ENCODE results near the gene PAX5.

The PAX5 gene

GRCh38 chr9:36866840-36867239 lies 167.2 kb downstream of the PAX5 start:
- Histone ChIP-seq H3K27me3 (ENCODE audit: control insufficient read depth, insufficient read depth, low read length) (no peaks in the 10 kb centered on the region), H3K4me1 (ENCODE audit: control insufficient read depth, insufficient read depth, low read length) (no peaks in the 10 kb centered on the region), H3K4me3 (ENCODE audit: low read length) (no peak overlapping the region), H3K27ac (ENCODE audit: low read depth, low read length) (no peak overlapping the region), H3K9ac (ENCODE audit: low read length) (no peak overlapping the region), H3K36me3 (ENCODE audit: control insufficient read depth, insufficient read depth, low read length) (no peaks in the 10 kb centered on the region)

DNA sequence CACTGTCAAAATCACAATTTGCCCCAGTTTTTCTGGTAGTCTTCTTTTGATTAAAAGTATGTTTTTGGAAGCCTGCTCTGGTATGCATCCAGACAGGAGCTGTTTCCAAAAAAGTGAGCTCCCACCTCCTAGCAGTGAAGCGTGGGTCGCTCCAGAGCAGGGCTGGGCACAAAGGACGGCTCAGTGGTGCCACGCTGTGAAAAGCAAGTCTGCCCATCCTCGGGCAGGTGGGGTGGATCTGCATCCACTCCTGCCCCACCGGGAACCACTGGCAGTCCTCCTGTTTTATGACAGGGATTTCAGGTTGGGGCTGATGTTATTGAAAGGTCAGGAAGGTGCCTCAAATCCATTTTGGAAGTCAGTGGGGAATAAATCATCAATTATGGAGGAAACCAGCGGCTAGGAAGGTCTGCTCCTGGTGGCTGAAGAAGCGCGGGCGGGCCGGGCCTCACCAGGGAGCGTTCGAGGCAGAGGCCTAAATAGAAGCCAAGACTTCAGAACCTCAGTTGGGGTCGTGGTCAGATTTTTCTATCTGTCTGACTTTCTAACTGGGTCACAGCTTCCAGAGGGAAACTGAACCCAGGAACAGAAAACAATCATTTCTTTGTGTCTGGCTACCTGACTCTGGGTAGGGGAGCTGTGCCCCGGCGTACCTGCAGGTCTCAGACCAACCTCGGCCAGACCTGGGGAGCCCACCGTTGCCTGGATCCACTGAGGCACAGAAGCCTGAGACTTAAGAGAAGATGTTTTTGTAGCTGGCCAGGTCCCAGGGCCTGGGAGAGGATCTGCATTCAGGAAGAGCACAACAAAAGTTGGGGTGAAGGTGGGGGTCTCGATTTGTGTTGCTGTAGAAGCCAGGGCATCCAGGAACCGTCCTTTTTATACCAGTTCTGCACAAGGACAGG lies 168.1 kb downstream of the PAX5 start:
- Histone ChIP-seq H3K4me1 (ENCODE audit: control insufficient read depth, insufficient read depth, low read length) (no peaks in the 10 kb centered on the region), H3K27me3 (ENCODE audit: control insufficient read depth, insufficient read depth, low read length) (no peaks in the 10 kb centered on the region), H3K4me3 (ENCODE audit: low read length) (no peak overlapping the region)

DNA sequence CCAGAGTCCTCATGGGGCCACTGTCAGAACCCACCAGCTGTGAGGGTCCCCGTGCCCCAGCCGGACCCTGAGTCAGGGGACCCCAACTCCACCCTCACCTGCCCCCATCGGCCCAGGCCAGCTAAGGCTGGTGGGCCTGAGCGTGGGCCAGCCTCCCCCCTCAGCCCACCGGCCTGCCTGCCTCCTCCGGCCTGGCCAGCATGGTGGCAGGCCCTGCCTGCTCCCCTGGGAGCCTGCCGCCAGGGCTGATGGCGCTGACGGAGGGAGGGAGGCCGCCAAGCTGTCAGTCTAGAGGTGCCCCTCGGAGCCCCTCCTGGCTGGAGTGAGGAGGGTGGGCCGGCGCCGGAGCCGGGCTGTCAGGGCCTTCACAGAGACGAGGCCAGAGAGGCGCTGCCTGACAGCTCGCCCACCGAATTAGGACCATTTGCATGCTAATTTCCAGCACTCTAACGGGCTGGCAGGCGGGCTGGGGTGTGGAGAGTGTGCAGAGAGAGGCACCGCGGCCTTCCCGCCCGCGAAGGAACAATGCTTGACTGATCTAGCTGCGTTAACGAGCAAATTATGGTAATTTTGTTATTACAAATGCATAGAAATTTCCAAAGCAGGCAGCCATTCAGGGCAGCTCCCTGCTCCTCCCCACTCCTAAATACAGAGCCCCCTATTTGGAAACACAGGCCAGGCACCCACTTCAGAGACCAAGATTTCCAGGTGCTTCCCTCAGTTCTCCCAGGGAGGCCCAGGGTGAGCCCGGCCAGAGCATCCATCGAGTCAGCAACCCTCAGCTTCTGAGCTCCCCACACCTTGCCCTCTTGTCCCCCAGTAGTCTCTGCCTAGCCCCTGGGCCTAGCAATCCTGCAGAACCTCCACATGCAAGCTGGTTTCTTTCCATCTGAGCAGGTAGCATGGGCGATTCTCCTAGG lies 169.3 kb downstream of the PAX5 start:
- H3K9ac ChIP-seq (ENCODE audit: low read length), result no peak overlapping the region
- no peaks in the 10 kb centered on the region for H3K4me1 ChIP-seq (ENCODE audit: control insufficient read depth, insufficient read depth, low read length)
- H3K36me3 ChIP-seq (ENCODE audit: control insufficient read depth, insufficient read depth, low read length), result no peaks in the 10 kb centered on the region
- no peak overlapping the region for H3K27ac ChIP-seq (ENCODE audit: low read depth, low read length)
- no peaks in the 10 kb centered on the region for H3K27me3 ChIP-seq (ENCODE audit: control insufficient read depth, insufficient read depth, low read length)
- H3K4me3 ChIP-seq (ENCODE audit: low read length), result no peak overlapping the region

More for the DNA sequence above, 168.1 kb downstream of the PAX5 start:
- Histone ChIP-seq H3K27ac (ENCODE audit: low read depth, low read length) (no peak overlapping the region), H3K9ac (ENCODE audit: low read length) (no peak overlapping the region), H3K36me3 (ENCODE audit: control insufficient read depth, insufficient read depth, low read length) (no peaks in the 10 kb centered on the region)

GRCh38 chr9:36862206-36863145 lies 171.6 kb downstream of the PAX5 start:
- H3K27me3 ChIP-seq (ENCODE audit: control insufficient read depth, insufficient read depth, low read length), result no peaks in the 10 kb centered on the region
- H3K36me3 ChIP-seq (ENCODE audit: control insufficient read depth, insufficient read depth, low read length), result no peaks in the 10 kb centered on the region
- no peak overlapping the region for H3K9ac ChIP-seq (ENCODE audit: low read length)
- no peak overlapping the region for H3K27ac ChIP-seq (ENCODE audit: low read depth, low read length)
- no peaks in the 10 kb centered on the region for H3K4me1 ChIP-seq (ENCODE audit: control insufficient read depth, insufficient read depth, low read length)
- no peak overlapping the region for H3K4me3 ChIP-seq (ENCODE audit: low read length)

DNA sequence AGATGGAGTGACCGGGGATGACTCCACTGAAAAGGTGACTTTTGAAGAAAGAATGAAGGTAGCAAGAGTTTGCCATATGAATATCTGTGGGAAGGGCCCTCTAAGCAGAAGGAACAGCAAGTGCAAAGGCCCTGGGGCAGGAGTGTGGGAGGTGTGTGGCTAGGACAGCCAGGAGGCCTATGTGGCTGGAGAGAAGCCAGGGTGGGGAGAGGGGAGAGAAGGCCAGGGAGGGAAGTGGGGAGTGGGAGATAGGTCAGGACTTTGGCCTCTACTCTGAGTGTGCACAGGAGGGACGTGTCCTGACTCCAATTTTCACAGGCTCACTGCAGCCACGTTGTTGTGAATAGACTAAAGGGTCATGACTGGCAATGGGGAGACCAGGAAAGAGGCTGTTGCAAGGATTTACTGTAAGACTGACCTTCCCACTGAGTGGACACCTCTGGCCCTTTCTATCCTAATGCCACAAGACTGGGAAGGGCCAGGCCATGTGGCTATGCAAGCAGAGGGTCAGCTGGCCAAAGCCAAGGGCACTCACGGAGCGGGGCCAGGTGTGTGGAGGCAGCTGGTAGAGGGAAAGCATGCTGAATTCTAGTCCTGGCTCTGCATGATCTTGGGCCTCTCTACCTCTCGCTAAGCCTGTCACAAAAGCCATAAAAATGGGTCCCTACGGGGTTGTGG lies 172.4 kb downstream of the PAX5 start:
- H3K4me1 ChIP-seq (ENCODE audit: control insufficient read depth, insufficient read depth, low read length), result no peaks in the 10 kb centered on the region
- H3K27me3 ChIP-seq (ENCODE audit: control insufficient read depth, insufficient read depth, low read length), result no peaks in the 10 kb centered on the region
- no peaks in the 10 kb centered on the region for H3K36me3 ChIP-seq (ENCODE audit: control insufficient read depth, insufficient read depth, low read length)
- H3K27ac ChIP-seq (ENCODE audit: low read depth, low read length), result no peak overlapping the region
- H3K4me3 ChIP-seq (ENCODE audit: low read length), result no peak overlapping the region
- H3K9ac ChIP-seq (ENCODE audit: low read length), result no peak overlapping the region

- no peaks in the 10 kb centered on the region for H3K36me3 ChIP-seq (ENCODE audit: control insufficient read depth, insufficient read depth, low read length)
- H3K27ac ChIP-seq (ENCODE audit: low read depth, low read length), result no peak overlapping the region
- H3K27me3 ChIP-seq (ENCODE audit: control insufficient read depth, insufficient read depth, low read length), result no peaks in the 10 kb centered on the region
- H3K4me1 ChIP-seq (ENCODE audit: control insufficient read depth, insufficient read depth, low read length), result no peaks in the 10 kb centered on the region
- no peak overlapping the region for H3K4me3 ChIP-seq (ENCODE audit: low read length)
- no peak overlapping the region for H3K9ac ChIP-seq (ENCODE audit: low read length)
Observed at GRCh38 chr9:36858805-36859375, 175.2 kb downstream of the PAX5 start.

DNA sequence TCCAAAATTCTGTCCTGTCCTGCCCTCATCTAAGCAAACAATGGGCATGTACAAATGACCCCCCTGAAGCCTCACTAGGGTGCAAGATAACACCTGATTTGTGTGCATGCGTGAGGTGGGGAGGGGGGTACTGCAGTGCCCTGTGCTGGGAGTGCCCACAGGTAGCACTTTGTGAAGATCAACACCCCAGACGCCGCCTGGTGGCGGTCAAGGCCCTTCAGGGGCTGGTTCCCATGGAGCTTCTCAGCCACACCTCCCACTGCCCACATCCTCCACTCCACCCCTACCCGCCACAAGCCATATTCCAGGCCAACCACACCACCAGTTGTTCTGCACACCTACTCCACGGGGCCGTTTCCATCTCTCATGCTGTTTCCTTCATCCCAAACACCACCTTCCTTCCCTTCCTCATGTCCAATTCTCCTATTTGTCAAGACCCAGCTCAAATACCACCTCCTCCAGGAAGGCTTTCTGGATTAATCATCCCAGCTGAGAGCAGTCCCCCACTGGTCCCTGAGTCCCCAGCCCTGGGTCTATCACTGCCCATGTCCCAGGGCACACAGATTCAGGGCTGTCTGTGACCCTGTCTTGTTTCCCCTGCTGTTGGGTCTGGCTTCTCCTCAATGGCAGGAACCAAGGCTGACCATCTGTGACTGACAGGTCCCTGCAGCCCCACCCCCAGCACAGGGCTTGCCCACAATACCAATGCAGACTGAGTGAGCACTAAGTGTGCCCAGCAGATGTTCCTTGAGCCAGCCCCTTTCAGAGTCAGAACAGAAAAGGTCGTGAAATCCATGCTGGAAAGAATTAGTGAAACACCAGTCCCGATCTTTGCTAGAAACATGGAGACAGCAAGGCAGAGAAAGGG lies 178.4 kb downstream of the PAX5 start:
- Histone ChIP-seq H3K4me3 (ENCODE audit: low read length) (no peak overlapping the region), H3K36me3 (ENCODE audit: control insufficient read depth, insufficient read depth, low read length) (no peaks in the 10 kb centered on the region), H3K27me3 (ENCODE audit: control insufficient read depth, insufficient read depth, low read length) (no peaks in the 10 kb centered on the region), H3K27ac (ENCODE audit: low read depth, low read length) (no peak overlapping the region), H3K9ac (ENCODE audit: low read length) (no peak overlapping the region), H3K4me1 (ENCODE audit: control insufficient read depth, insufficient read depth, low read length) (no peaks in the 10 kb centered on the region)

- Histone ChIP-seq H3K36me3 (ENCODE audit: control insufficient read depth, insufficient read depth, low read length) (no peaks in the 10 kb centered on the region), H3K27me3 (ENCODE audit: control insufficient read depth, insufficient read depth, low read length) (no peaks in the 10 kb centered on the region), H3K27ac (ENCODE audit: low read depth, low read length) (no peak overlapping the region), H3K4me1 (ENCODE audit: control insufficient read depth, insufficient read depth, low read length) (no peaks in the 10 kb centered on the region), H3K4me3 (ENCODE audit: low read length) (no peak overlapping the region), H3K9ac (ENCODE audit: low read length) (no peak overlapping the region)
Observed at GRCh38 chr9:36854751-36855150, 179.3 kb downstream of the PAX5 start.

- H3K4me3 ChIP-seq (ENCODE audit: low read length), result no peak overlapping the region
- H3K36me3 ChIP-seq (ENCODE audit: control insufficient read depth, insufficient read depth, low read length), result no peaks in the 10 kb centered on the region
- H3K27ac ChIP-seq (ENCODE audit: low read depth, low read length), result no peak overlapping the region
- H3K9ac ChIP-seq (ENCODE audit: low read length), result no peak overlapping the region
- H3K27me3 ChIP-seq (ENCODE audit: control insufficient read depth, insufficient read depth, low read length), result no peaks in the 10 kb centered on the region
- no peaks in the 10 kb centered on the region for H3K4me1 ChIP-seq (ENCODE audit: control insufficient read depth, insufficient read depth, low read length)
Observed at GRCh38 chr9:36854034-36854433, 180.0 kb downstream of the PAX5 start.

GRCh38 chr9:36853233-36853632 lies 180.8 kb downstream of the PAX5 start:
- no peaks in the 10 kb centered on the region for H3K36me3 ChIP-seq (ENCODE audit: control insufficient read depth, insufficient read depth, low read length)
- no peak overlapping the region for H3K9ac ChIP-seq (ENCODE audit: low read length)
- no peak overlapping the region for H3K27ac ChIP-seq (ENCODE audit: low read depth, low read length)
- no peaks in the 10 kb centered on the region for H3K27me3 ChIP-seq (ENCODE audit: control insufficient read depth, insufficient read depth, low read length)
- H3K4me1 ChIP-seq (ENCODE audit: control insufficient read depth, insufficient read depth, low read length), result no peaks in the 10 kb centered on the region
- no peak overlapping the region for H3K4me3 ChIP-seq (ENCODE audit: low read length)

Data from rectal smooth muscle tissue (tissue), 1 donor.